ENCODE results near the gene TFF2. TPM values are rescaled to one million over a fixed set of nuclear protein-coding genes. Genes with fewer than 3 reads are reported as not detected.

The TFF2 gene
- total RNA-seq, 2 experiments from 2014 or later = not detected

Other genes with a start within 250 kb of the TFF2 start
- 10 to 100 TPM; 12.2 to 13.2 TPM for gene ABCG1, start 131.9 kb downstream of the TFF2 start, total RNA-seq
- not detected for gene TFF3, start 35.6 kb downstream of the TFF2 start, total RNA-seq
- gene TFF1, start 15.5 kb upstream of the TFF2 start, total RNA-seq = not detected
- gene TMPRSS3, start 45.1 kb upstream of the TFF2 start, total RNA-seq = 10 to 100 TPM in 1 of 2 experiments, 1 to 10 TPM in 1; 7.8 to 10.7 TPM
- gene UBASH3A, start 52.9 kb upstream of the TFF2 start, total RNA-seq = 10 to 100 TPM; 77.8 to 80.2 TPM
- not detected for gene RSPH1, start 145.2 kb upstream of the TFF2 start, total RNA-seq
- 10 to 100 TPM; 24.7 to 25.4 TPM for gene SLC37A1, start 162.9 kb upstream of the TFF2 start, total RNA-seq

Data from activated naive CD8-positive, alpha-beta T cell treated with anti-CD3 and anti-CD28 coated beads, Interleukin-2, amount 10 ng/mL, durations not matched to agents 7 days and 5 days (primary cell).